Smooth muscle cell (in vitro differentiated cells): ENCODE results near the gene N4BP3. TPM values are rescaled to one million over a fixed set of nuclear protein-coding genes. Genes with fewer than 3 reads are reported as not detected.

Experiments
- DNase-seq: peaks from one replicate; lab custom pipeline; 2025; ENCODE audit not compliant: unreplicated experiment; lab: John Stamatoyannopoulos, UW
- H2AFZ ChIP-seq: fragments of 200-600 bp; sonication (generic); 2 replicates; pipeline ENCODE4 v1.6.0; 2016; ENCODE audit warnings: antibody characterized with exemption, low read depth, mild to moderate bottlenecking
- H3F3A ChIP-seq: fragments of 200-600 bp; sonication (generic); 2 replicates; pipeline ENCODE4 v1.6.0; 2017; ENCODE audit warnings: antibody characterized with exemption, low read depth
- H3K27ac ChIP-seq: fragments of 200-600 bp; sonication (generic); 2 replicates; pipeline ENCODE4 v1.5.1; 2016; ENCODE audit warnings: low read depth, mild to moderate bottlenecking
- H3K27me3 ChIP-seq: fragments of 200-600 bp; sonication (generic); 2 replicates; pipeline ENCODE4 v1.6.1; 2016; ENCODE audit warnings: low read depth, mild to moderate bottlenecking
- H3K36me3 ChIP-seq: fragments of 200-600 bp; sonication (generic); 2 replicates; pipeline ENCODE4 v1.5.1; 2016; ENCODE audit warnings: low read depth
- H3K4me1 ChIP-seq: fragments of 200-600 bp; sonication (generic); 2 replicates; pipeline ENCODE4 v1.5.1; 2016; ENCODE audit warnings: low read depth
- H3K4me2 ChIP-seq: fragments of 200-600 bp; sonication (generic); 2 replicates; pipeline ENCODE4 v1.6.0; 2016; ENCODE audit warnings: mild to moderate bottlenecking
- H3K4me3 ChIP-seq: fragments of 200-600 bp; sonication (generic); 2 replicates; pipeline ENCODE4 v1.5.1; 2016; ENCODE audit warnings: mild to moderate bottlenecking
- H3K79me2 ChIP-seq: fragments of 200-600 bp; sonication (generic); 2 replicates; pipeline ENCODE4 v1.6.0; 2016; ENCODE audit warnings: low read depth, mild to moderate bottlenecking
- H3K9ac ChIP-seq: fragments of 200-600 bp; sonication (generic); 2 replicates; pipeline ENCODE4 v1.6.0; 2016; ENCODE audit warnings: low read depth
- H3K9me3 ChIP-seq: fragments of 200-600 bp; sonication (generic); replicated peaks from 2 replicates; pipeline ENCODE4 v1.5.1; 2016; ENCODE audit warnings: low read depth
- H4K20me1 ChIP-seq: fragments of 200-600 bp; sonication (generic); 2 replicates; pipeline ENCODE4 v1.6.0; 2016; ENCODE audit warnings: low read depth
- CTCF ChIP-seq: fragments of 200-600 bp; sonication (generic); IDR thresholded peaks from 2 replicates; pipeline ENCODE4 v1.5.1; 2017; ENCODE audit warnings: borderline replicate concordance, mild to moderate bottlenecking, antibody characterized with exemption; ENCODE audit not compliant: insufficient read depth, poor library complexity, severe bottlenecking
- WGBS: methylation state at CpG from one replicate; pipeline ENCODE4 v1.1.7; 2016; ENCODE audit warnings: low lambda C conversion rate; 5-methylcytosine and 5-hydroxymethylcytosine counted together
- polyA plus RNA-seq: library from polyadenylated mRNA; unstranded; fragments of >200 nt; fragmentation: Nextera tagmentation; extraction: Ambion mirVana; gene quantifications from 2 replicates; pipeline ENCODE4 v1.2.1, GENCODE V29; 2016
- total RNA-seq: library from RNA; depleted of rRNA; stranded (reverse); fragments of >200 nt; gene quantifications from 2 replicates; pipeline ENCODE4 v1.2.3, GENCODE V29; 2014

N4BP3 gene
- total and polyA plus RNA-seq, 2 experiments from 2014 or later, result 0.39 to 1.3 TPM

DNA sequence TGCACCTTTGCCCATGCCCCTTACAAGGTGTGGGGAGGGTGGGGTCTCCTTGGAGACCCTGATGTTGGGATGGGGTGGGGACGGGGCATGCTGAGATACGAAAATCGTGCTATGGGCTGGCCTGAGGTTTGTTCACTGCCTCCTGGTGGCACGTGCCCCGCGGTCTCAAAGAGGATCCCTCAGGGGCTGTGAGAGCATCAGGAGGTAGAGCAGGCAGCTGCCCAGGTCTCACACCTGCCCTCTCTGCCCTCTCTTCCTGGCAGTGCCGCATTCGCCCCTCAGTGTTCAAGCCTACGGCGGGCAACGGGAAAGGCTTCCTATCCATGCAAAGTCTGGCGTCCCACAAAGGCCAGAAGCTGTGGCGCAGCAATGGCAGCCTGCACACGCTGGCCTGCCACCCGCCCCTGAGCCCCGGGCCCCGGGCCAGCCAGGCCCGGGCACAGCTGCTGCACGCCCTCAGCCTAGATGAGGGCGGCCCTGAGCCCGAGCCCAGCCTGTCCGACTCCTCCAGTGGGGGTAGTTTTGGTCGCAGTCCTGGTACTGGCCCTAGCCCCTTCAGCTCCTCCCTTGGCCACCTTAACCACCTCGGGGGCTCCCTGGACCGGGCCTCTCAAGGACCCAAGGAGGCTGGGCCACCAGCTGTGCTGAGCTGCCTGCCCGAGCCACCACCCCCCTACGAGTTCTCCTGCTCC lies 6.7 kb downstream of the N4BP3 start:
- WGBS, result 97% methylated on average over 22 of the region's 27 CpGs
- Histone ChIP-seq H3K36me3 (no peaks in the 10 kb centered on the region), H3K79me2 (no peaks in the 10 kb centered on the region), H3K27ac (no peak overlapping the region), H3F3A (no peaks in the 10 kb centered on the region), H3K4me3 (no peak overlapping the region), H3K4me1 (peaks cover 8% of the 10 kb centered on the region), H4K20me1 (no peaks in the 10 kb centered on the region), H2AFZ (no peak overlapping the region), H3K9me3 (no peaks in the 10 kb centered on the region), H3K9ac (no peak overlapping the region), H3K27me3 (peaks cover 17% of the 10 kb centered on the region), H3K4me2 (no peak overlapping the region)
- no peak for TF ChIP-seq CTCF
- DNase-seq, result no peak

GRCh38 chr5:178120607-178121357 lies 7.5 kb downstream of the N4BP3 start:
- H3K4me3 ChIP-seq, result no peak overlapping the region
- H3K9ac ChIP-seq, result no peak overlapping the region
- H3F3A ChIP-seq, result no peaks in the 10 kb centered on the region
- peak; percentile 28 for TF ChIP-seq CTCF
- peaks cover 10% of the 10 kb centered on the region for H3K27me3 ChIP-seq
- H3K4me1 ChIP-seq, result peaks cover 8% of the 10 kb centered on the region
- no peak overlapping the region for H3K27ac ChIP-seq
- WGBS, result 89% methylated on average over 28 of the region's 29 CpGs
- no peak overlapping the region for H2AFZ ChIP-seq
- no peaks in the 10 kb centered on the region for H3K36me3 ChIP-seq
- DNase-seq, result no peak
- H4K20me1 ChIP-seq, result no peaks in the 10 kb centered on the region
- H3K4me2 ChIP-seq, result no peak overlapping the region
- H3K79me2 ChIP-seq, result no peaks in the 10 kb centered on the region
- H3K9me3 ChIP-seq, result no peaks in the 10 kb centered on the region

DNA sequence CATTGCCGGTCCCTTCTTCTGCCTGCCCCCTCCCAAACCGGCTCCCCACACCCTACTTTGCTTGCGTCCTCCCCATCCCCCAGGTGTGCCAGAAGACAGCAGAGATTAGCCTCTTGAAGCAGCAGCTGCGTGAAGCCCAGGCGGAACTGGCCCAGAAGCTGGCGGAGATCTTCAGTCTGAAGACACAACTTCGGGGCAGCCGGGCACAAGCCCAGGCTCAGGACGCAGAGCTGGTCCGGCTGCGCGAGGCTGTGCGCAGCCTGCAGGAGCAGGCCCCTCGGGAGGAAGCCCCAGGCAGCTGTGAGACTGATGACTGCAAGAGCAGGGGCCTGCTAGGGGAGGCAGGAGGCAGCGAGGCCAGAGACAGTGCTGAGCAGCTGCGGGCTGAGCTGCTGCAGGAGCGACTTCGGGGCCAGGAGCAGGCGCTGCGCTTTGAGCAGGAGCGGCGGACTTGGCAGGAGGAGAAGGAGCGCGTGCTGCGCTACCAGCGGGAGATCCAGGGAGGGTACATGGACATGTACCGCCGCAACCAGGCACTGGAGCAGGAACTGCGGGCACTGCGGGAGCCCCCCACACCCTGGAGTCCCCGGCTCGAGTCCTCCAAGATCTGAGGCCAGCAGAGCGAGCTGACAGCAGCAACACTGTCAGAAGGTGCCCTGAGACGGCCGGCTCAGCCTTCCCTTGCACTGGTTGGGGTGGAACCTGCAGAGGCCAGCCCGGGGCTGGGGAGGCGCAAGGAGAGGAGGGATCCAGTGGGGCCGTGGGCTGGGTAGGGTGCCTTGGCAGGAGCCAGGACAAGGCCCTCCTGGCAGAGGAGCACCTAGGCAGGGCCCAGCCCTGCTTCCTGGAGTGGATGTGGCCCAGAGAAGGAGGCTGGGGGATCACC lies 8.3 kb downstream of the N4BP3 start:
- Histone ChIP-seq H4K20me1 (no peaks in the 10 kb centered on the region), H3K4me2 (no peak overlapping the region), H3K79me2 (no peaks in the 10 kb centered on the region), H3F3A (no peaks in the 10 kb centered on the region), H2AFZ (no peak overlapping the region), H3K4me3 (no peak overlapping the region), H3K9ac (no peak overlapping the region), H3K27me3 (peaks cover 2% of the 10 kb centered on the region), H3K27ac (no peak overlapping the region), H3K4me1 (peaks cover 9% of the 10 kb centered on the region), H3K9me3 (no peaks in the 10 kb centered on the region), H3K36me3 (no peaks in the 10 kb centered on the region)
- DNase-seq, result no peak
- no peak for TF ChIP-seq CTCF
- 95% methylated on average over 38 of the region's 38 CpGs for WGBS
